Choroid plexus epithelial cell (primary cell): ENCODE measurements around the gene RIMS1.
A peak's percentile ranks its signal among the peaks of the same experiment; 100 is the strongest.

ENCODE experiments used
- DNase-seq: peaks from one replicate; pipeline ENCODE4 v3.0.0-alpha.2; 2010; ENCODE audit warnings: low read depth
- H3K4me3 ChIP-seq: 2 replicates; pipeline ENCODE4 v1.5.1; 2011; ENCODE audit warnings: low read depth, mild to moderate bottlenecking, control low read depth, low read length, moderate library complexity
- CTCF ChIP-seq: conservative IDR thresholded peaks from 2 replicates; pipeline ENCODE4 v1.5.1; 2011; ENCODE audit warnings: low read depth, mild to moderate bottlenecking, control low read depth, inconsistent platforms, low read length, moderate library complexity

RIMS1 gene

GRCh38 chr6:72081871-72082270 lies 195.5 kb downstream of the RIMS1 start:
- no peak for TF ChIP-seq CTCF
- no peak for DNase-seq
- H3K4me3 ChIP-seq, result no peak overlapping the region

GRCh38 chr6:72083976-72084375 lies 197.6 kb downstream of the RIMS1 start:
- no peak for DNase-seq
- no peak for TF ChIP-seq CTCF
- H3K4me3 ChIP-seq, result no peak overlapping the region

GRCh38 chr6:72084992-72085569 lies 198.7 kb downstream of the RIMS1 start:
- H3K4me3 ChIP-seq, result no peak overlapping the region
- peak; percentile 50 for DNase-seq
- peak; percentile 47 for TF ChIP-seq CTCF

- no peak for DNase-seq
- TF ChIP-seq CTCF, result no peak
- no peak overlapping the region for H3K4me3 ChIP-seq
These were observed 208.2 kb downstream of the RIMS1 start for GRCh38 chr6:72094506-72094905.

- no peak overlapping the region for H3K4me3 ChIP-seq
- DNase-seq, result peak; percentile 13
- no peak for TF ChIP-seq CTCF
These were observed 216.2 kb downstream of the RIMS1 start for GRCh38 chr6:72102561-72102960.

GRCh38 chr6:72111611-72112010 lies 225.3 kb downstream of the RIMS1 start:
- H3K4me3 ChIP-seq, result no peak overlapping the region
- no peak for TF ChIP-seq CTCF
- no peak for DNase-seq

- no peak for TF ChIP-seq CTCF
- no peak for DNase-seq
These were observed 244.0 kb downstream of the RIMS1 start for GRCh38 chr6:72130327-72130726.

More at GRCh38 chr6:72130327-72130726, 244.0 kb downstream of the RIMS1 start:
- no peak overlapping the region for H3K4me3 ChIP-seq
